ENCODE measurements around the gene BCL2L13.
"Not testable (repeated sequence)": the region's sequence is repeated elsewhere in the genome, so short reads cannot be mapped to it uniquely, and the experiment has no call there.

The BCL2L13 gene

DNA sequence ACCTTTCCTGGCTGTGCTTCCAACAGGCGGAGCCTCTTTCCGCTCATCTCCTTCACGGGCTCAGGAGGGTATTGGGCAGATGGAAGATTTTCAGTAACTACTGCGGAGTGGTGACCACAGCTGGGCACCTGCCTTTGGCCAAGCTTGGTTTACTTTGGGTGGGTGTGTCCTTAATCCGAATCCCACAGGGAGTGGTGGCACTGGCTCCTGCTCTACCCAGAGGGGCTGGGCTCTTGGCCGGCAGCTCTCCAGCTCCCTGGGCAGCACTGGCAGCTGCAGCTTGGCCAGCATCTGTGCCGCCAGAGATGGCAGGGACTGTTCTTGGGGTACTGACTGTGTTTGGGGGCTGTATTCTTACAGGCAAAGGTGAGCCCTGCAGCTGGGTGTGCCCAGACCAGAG lies 105.9 kb downstream of the BCL2L13 start:
- no peak overlapping the region for H3K4me3 Mint-ChIP-seq
- H3K27ac Mint-ChIP-seq, result no peak overlapping the region
- H3K9me3 Mint-ChIP-seq, result no peaks in the 10 kb centered on the region
- H3K4me1 Mint-ChIP-seq, result peaks cover 12% of the 10 kb centered on the region
- no peaks in the 10 kb centered on the region for H3K27me3 Mint-ChIP-seq
- H3K36me3 Mint-ChIP-seq, result peaks cover 39% of the 10 kb centered on the region
- ATAC-seq, result no peak

DNA sequence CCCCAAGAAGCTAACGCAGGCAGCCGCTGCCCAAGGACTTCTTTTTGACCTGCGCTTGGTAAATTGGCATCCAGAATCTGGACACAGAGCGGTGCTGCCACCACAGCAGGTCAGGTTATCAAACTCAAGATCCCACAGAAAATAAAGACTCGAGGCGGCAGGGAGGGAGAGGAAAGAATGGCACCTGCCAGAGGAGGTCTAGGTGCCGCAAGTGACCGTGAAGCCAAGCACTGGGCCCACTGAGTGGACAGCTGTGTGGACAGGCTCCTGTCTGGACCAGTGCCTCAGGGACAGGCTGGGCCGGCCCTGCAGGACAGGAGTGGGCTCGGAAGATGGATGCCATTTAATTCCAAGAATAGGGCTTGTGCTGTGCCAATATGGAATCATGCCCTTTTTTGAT lies 108.4 kb downstream of the BCL2L13 start:
- peaks cover 20% of the 10 kb centered on the region for H3K36me3 Mint-ChIP-seq
- no peaks in the 10 kb centered on the region for H3K9me3 Mint-ChIP-seq
- no peak overlapping the region for H3K27ac Mint-ChIP-seq
- no peak for ATAC-seq
- H3K4me3 Mint-ChIP-seq, result no peak overlapping the region
- H3K4me1 Mint-ChIP-seq, result peaks cover 9% of the 10 kb centered on the region
- no peaks in the 10 kb centered on the region for H3K27me3 Mint-ChIP-seq

DNA sequence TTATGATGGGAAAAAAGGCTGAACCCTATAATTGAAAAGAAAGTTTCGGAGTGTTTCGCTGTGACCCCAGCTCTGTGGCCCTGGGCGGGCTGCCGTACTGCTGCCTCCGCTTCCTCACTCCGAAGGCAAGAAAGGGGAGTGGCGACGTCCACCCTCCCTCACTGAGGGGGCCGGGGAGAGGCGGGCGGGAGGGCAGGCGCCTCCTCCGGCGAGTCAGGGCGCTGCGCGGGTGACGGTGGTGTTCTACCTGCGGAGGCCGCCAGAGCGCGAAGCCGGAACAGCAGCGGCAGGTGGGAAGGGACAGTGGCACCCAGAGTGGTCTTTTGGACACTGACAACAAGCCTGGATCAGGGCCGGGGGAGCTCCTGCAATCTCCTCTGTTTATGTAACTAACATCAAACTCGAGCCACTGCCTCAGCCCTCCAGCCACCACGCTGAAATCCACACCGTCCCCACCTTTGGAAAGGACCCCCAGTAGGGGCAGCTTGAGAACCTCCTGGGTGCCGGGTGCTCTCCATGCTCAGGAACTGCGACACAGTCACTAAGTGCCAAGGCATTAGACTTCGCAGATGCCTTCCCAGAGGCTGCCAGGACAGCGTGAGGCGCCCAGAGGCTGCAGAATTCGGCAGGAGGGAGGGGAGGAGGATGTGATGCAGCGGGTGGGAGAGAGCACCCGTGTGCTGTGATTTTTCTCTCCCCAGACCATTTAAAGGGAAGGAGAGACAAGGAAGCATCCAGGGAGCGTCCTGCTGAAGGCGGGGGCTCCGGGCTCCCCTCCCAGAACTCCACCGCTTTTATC lies 110.2 kb downstream of the BCL2L13 start:
- no peaks in the 10 kb centered on the region for H3K9me3 Mint-ChIP-seq
- peaks cover 13% of the 10 kb centered on the region for H3K36me3 Mint-ChIP-seq
- no peaks in the 10 kb centered on the region for H3K4me1 Mint-ChIP-seq

DNA sequence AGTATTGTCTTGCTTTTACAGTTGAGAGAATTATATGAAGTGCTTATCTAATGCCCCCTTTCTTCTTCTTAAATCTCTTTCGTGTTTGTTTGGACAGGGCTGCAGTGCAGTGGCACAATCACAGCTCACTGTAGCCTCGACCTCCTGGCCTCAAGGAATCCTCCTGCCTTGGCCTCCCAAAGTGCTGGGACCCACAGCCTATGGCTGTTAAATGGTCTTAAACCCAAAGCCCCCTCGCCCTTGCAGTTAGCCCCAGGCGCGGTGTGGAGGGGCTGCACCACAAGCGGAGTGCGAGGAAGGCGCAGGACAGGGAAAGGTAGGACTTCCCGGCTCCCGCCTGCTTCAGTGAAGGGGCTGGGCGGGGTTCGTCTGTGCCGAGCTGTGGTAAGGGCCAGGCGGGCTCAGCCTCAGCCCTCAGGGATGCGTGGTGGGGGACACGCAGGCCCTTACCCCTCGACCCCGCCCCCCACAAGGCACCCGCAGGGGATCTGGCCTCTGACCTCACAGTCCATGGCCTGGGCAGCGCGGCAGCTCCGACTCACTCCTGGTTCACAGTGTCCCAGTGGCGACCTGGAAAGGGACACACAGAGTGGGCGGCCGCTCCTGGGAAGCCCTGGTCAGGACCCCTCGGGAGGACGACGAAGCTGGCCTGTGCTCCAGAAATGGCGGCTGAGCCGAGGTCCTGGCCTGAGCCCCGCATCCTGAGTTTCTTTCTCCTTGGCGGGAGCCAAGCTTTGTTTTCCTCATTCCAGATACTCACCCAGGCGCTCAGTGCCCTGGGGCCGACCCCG lies 111.2 kb downstream of the BCL2L13 start:
- H3K4me3 Mint-ChIP-seq, result no peak overlapping the region
- no peak overlapping the region for H3K27ac Mint-ChIP-seq
- no peaks in the 10 kb centered on the region for H3K27me3 Mint-ChIP-seq
- no peaks in the 10 kb centered on the region for H3K9me3 Mint-ChIP-seq
- ATAC-seq, result no peak
- H3K36me3 Mint-ChIP-seq, result peaks cover 14% of the 10 kb centered on the region
- H3K4me1 Mint-ChIP-seq, result peaks cover 6% of the 10 kb centered on the region

More for the DNA sequence above, 110.2 kb downstream of the BCL2L13 start:
- ATAC-seq, result no peak
- Mint-ChIP-seq H3K27me3 (no peaks in the 10 kb centered on the region), H3K27ac (no peak overlapping the region), H3K4me3 (no peak overlapping the region)

DNA sequence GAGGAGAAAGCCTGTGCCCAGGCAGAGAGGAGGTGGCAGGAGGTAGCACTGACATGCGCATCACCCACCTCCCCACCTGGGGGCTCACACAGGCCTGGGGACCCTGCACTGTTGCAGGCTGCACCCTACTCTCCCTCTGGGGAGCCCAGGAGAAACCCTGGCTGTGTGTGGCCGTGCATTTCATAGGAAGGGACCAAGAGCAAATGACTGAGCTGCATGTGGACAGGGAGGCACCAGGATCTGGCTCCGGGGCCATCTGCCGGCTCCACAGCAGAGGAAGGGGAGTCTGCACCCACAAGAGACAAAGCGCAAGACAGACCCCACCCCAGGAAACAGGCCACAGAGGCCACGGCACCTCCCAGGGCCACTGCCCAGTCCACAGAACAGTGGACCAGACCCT lies 113.0 kb downstream of the BCL2L13 start:
- Mint-ChIP-seq H3K4me1 (peaks cover 12% of the 10 kb centered on the region), H3K4me3 (no peak overlapping the region), H3K27me3 (no peaks in the 10 kb centered on the region), H3K9me3 (no peaks in the 10 kb centered on the region), H3K36me3 (peaks cover 15% of the 10 kb centered on the region), H3K27ac (no peak overlapping the region)
- no peak for ATAC-seq

DNA sequence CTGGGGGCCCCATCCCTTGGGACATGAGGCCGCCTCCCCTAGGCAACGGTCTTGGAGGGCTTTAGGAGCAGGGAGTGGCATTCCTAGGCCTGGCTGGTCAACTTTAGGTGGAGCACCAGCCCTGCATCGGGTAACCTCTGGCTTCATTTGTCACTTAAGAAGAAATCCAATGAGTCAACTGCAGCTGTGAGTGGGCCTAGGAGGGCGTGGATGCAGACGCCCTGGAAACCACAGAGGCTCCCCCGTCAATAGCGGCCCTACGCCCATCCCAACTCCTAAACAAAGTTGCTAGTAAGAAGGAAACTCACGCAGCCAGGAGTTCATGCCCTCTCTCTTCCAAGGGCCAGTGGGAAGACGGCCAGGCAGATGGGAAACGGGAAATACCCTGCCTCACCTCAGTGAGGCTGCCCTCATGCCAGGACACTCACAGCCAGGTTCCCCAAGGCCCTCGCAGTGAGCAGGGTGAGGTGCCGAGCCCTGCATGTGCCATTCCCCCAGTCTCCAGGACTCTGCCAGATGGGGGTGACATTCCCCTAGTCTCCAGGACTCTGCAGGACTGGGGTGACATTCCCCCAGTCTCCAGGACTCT lies 114.9 kb downstream of the BCL2L13 start:
- no peaks in the 10 kb centered on the region for H3K9me3 Mint-ChIP-seq
- peak overlapping the region; percentile 70 for H3K27ac Mint-ChIP-seq
- H3K27me3 Mint-ChIP-seq, result no peaks in the 10 kb centered on the region
- no peak overlapping the region for H3K4me3 Mint-ChIP-seq
- ATAC-seq, result no peak
- H3K4me1 Mint-ChIP-seq, result peaks cover 13% of the 10 kb centered on the region
- peaks cover 16% of the 10 kb centered on the region for H3K36me3 Mint-ChIP-seq

DNA sequence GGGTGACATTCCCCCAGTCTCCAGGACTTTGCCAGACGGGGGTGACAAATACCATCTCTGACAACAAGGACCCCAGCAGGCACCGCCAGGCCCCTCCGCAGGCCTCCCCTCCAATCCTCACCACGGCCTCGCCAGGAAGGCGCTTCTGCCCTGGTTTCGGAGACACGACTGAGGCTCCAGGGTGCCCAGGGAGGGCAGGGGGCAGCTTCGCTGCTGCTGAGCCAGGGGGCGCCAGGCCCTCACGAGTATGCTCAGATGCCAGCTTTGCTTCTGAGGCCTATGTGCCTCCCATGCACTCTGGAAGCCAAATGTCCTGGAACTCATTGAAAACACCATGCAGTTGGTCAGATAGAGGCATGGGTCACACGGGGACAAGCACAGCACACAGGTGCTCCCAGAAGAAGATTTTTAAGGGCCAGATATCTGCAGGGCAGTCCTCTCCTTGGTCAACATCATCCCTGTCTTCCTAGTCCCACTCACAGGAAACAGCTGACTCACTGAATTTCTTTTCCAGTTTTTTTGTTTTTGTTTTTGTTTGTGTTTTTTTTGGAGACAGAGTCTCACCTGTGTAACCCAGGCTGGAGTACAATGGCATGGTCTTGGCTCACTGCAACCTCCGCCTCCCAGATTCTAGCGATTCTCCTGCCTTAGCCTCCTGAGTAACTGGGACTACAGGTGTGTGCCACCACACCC lies 115.8 kb downstream of the BCL2L13 start:
- no peaks in the 10 kb centered on the region for H3K27me3 Mint-ChIP-seq
- peaks cover 18% of the 10 kb centered on the region for H3K36me3 Mint-ChIP-seq
- H3K27ac Mint-ChIP-seq, result peak overlapping the region; percentile 70
- H3K4me1 Mint-ChIP-seq, result peaks cover 13% of the 10 kb centered on the region
- ATAC-seq, result no peak
- H3K4me3 Mint-ChIP-seq, result no peak overlapping the region
- no peaks in the 10 kb centered on the region for H3K9me3 Mint-ChIP-seq

DNA sequence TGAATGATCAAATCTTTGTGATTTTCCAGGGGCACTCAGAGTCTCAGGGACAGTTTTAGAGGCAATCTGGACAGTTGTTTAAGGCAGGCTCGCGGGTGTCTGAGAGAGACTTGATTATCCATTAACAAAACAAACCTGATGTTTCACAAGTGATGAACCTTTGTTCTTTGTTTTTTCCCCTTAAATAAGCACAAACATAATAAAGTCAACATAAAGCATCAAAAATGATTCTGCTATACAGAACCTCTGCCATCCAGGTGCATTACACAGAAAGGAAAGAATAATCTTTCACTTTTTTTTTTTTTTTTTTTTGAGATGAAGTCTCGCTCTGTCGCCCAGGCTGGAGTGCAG lies 122.6 kb downstream of the BCL2L13 start:
- H3K36me3 Mint-ChIP-seq, result peaks cover 35% of the 10 kb centered on the region

DNA sequence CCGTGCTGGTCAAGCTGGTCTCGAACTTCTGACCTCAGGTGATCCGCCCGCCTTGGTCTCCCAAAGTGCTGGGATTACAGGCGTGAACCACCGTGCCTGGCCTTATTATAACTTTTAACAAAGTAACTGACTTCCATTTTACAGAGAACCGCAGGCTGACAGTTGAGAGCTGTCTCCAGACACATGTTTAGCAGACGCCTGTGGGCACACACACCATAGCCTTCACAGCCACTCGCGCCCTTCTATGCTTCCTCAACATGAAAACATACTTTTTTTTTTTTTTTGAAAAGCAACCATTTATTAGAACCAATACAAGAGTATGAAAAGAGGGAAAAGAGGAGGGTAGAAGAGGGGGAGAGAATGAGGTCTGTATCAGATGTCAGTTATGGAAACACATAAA lies 124.9 kb downstream of the BCL2L13 start:
- not testable (repeated sequence) for H3K4me3 Mint-ChIP-seq, H3K27me3 Mint-ChIP-seq, H3K9me3 Mint-ChIP-seq, H3K27ac Mint-ChIP-seq, ATAC-seq
- Mint-ChIP-seq H3K4me1 (peaks cover 41% of the 10 kb centered on the region), H3K36me3 (peaks cover 35% of the 10 kb centered on the region)

More for the DNA sequence above, 122.6 kb downstream of the BCL2L13 start:
- ATAC-seq, result no peak
- H3K27me3 Mint-ChIP-seq, result no peaks in the 10 kb centered on the region
- H3K27ac Mint-ChIP-seq, result no peak overlapping the region
- no peak overlapping the region for H3K4me3 Mint-ChIP-seq
- peaks cover 34% of the 10 kb centered on the region for H3K4me1 Mint-ChIP-seq
- H3K9me3 Mint-ChIP-seq, result no peaks in the 10 kb centered on the region

DNA sequence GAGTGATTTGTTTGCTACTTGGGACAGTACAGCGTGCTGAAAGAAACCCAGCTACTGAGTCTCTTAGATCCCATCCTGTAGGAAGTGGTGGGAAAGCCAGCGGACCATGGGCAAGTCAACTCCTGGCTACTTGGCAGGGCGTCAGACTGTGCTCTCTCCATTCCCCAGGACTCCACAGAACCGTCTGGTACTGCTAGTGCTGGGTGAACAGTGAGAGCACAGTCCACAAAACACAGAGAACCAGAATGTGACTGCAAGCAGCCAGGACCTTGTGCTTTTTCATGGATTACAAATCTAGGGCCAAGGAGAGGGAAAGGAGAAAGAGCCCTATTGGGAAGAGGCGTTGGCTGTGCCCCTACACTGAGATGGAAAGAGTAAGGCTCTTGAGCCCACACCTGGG lies 125.5 kb downstream of the BCL2L13 start:
- H3K4me3 Mint-ChIP-seq, result no peak overlapping the region
- peak overlapping the region; percentile 14 for H3K27ac Mint-ChIP-seq
- H3K9me3 Mint-ChIP-seq, result no peaks in the 10 kb centered on the region
- ATAC-seq, result no peak
- peaks cover 41% of the 10 kb centered on the region for H3K4me1 Mint-ChIP-seq
- peaks cover 33% of the 10 kb centered on the region for H3K36me3 Mint-ChIP-seq
- no peaks in the 10 kb centered on the region for H3K27me3 Mint-ChIP-seq

DNA sequence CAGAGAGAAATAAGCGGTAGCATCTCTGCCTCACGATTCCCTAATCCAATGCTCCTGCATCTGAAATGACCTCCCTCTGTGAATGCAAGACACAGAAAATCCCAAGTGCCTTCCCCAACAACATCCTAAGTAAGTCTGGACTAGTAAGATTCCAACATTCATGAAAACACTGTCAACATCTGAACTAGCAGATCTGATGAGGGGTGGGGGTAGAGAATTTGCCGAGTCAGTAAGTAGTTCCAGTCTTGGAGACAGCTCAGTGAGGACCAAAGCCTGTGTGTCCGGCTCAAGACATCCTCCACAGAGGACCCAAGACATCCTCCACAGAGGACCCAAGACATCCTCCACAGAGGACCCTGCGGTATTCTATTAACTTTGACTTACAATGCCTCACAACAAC lies 126.3 kb downstream of the BCL2L13 start:
- H3K4me1 Mint-ChIP-seq, result peaks cover 47% of the 10 kb centered on the region
- not testable (repeated sequence) for H3K4me3 Mint-ChIP-seq, H3K27me3 Mint-ChIP-seq, H3K9me3 Mint-ChIP-seq, ATAC-seq
- H3K27ac Mint-ChIP-seq, result peak overlapping the region; percentile 14
- H3K36me3 Mint-ChIP-seq, result peaks cover 39% of the 10 kb centered on the region

DNA sequence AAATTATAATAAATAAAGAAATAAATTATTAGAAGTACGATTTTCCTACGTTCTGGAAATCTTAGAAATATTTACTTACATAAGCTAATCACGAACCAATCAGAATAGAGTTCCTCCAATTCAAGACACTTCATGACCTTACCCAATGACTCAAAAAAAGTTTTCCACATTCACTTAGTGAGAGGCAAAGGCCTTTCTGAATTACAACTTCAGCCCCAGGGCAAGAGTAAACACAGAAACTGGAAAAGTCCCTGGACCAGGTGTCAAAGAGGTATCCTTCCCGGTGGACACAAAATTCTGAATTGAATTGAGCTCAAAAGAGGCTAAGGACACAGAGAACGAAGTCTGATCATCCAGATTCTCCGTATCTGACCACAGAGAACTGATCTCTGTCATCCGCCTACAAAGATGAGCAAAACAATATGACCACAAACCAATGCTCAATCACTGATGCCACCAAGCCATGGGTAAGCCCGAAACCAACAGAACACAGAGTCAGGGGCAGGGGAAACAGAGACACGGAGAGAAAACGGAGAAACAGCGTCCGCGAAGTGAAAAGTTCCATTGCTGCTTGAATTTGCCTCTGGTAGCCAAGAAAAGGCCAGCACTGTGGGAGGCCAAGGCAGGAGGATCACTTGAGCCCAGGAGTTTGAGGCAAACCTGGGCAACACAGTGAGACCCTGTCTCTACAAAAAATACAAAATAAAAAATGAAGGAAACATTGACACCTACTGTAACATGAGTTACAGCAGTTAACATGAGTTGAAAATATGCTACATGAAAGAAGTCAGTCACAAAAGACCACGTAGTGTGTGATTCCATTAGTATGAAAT lies 128.9 kb downstream of the BCL2L13 start:
- Mint-ChIP-seq H3K27ac (peak overlapping the region; percentile 96), H3K4me1 (peaks cover 64% of the 10 kb centered on the region), H3K36me3 (peaks cover 39% of the 10 kb centered on the region), H3K27me3 (no peaks in the 10 kb centered on the region), H3K4me3 (peak overlapping the region; percentile 65), H3K9me3 (no peaks in the 10 kb centered on the region)
- ATAC-seq, result peak; percentile 91

DNA sequence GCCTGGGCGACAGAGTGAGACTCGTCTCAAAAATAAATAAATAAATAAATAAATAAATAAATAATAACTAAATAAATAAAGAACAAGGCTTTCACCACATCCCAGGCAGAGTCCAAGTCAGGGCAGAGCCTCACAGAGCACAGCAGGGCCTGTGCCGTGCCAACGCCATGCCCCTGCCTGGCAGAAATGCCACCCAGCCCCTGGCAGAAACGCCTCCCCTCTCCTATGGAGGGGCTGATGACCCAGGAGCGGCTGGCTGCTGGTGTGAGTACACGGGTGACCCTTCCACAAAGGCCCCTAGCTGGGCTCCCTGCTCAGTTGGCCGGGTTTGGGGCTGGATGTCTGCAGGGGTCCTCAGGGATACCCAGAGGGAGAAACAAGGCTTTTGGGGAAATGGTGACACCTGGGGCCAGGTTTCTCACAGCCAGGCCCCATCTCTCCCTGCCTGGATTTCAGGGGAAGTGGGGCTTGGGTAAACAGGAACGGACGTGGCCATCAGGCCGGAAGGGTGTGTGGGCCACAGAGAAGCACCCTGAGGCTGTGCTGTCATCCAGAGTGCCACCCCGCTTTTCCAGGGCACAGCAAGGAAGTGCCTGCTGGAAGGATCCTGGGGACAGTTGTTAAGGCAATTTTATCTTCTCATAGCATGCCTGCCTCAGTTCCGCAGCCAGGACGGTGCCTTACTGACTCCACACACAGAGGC lies 130.6 kb downstream of the BCL2L13 start:
- no peak for ATAC-seq
- no peak overlapping the region for H3K4me3 Mint-ChIP-seq
- peaks cover 73% of the 10 kb centered on the region for H3K4me1 Mint-ChIP-seq
- H3K9me3 Mint-ChIP-seq, result no peaks in the 10 kb centered on the region
- H3K36me3 Mint-ChIP-seq, result peaks cover 43% of the 10 kb centered on the region
- peak overlapping the region; percentile 96 for H3K27ac Mint-ChIP-seq
- no peaks in the 10 kb centered on the region for H3K27me3 Mint-ChIP-seq

DNA sequence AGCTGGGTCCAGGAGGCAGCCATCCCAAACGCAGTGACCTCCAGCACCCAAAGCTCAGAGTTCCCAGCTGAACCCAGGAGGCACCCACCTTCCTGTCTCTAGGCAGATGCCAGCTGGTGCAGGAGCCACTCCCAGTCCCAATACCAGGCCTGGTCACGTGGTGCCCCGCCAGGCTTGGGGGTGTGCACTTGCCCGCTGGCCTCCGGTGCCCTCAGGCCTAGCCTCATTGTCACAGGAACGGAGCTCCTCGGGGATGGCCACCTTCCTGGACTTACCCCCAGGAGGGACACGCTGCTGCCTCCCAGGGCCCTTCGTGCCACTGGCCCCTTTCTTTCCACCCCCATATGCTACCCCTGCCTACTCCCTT lies 131.1 kb downstream of the BCL2L13 start:
- H3K4me1 Mint-ChIP-seq, result peaks cover 68% of the 10 kb centered on the region
- peaks cover 37% of the 10 kb centered on the region for H3K36me3 Mint-ChIP-seq
- no peak for ATAC-seq
- H3K27me3 Mint-ChIP-seq, result no peaks in the 10 kb centered on the region
- peak overlapping the region; percentile 64 for H3K4me3 Mint-ChIP-seq
- peak overlapping the region; percentile 96 for H3K27ac Mint-ChIP-seq
- no peaks in the 10 kb centered on the region for H3K9me3 Mint-ChIP-seq

Data from stimulated activated memory B cell treated with anti-CD40 and anti-IgM and Interleukin-4, amounts not matched to agents 10 μg/mL and 1 μg/mL and 100 μg/mL, for 72 hours (primary cell).